ENCODE measurements around the gene DMPK.
A peak's percentile ranks its signal among the peaks of the same experiment; 100 is the strongest.

Gene DMPK

DNA sequence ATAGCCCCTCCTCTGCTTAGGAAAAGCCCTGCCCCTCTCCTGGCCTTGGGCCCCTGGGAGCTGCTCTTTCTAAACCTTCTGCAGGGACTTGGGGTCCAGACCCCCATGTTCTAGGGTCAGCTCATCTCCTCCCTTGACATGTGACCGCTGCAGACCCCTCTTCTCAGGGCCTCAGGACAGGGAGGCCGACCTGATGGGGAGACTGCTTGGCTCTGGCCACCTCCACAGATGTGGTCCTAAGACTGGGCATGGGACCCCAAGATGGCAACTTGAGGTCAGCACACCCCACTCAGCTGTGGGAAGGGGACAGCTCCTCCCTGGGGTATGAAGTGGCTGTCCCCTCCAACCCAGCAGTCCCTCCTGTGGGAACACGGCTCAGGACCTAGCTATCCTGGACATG, 9.4 kb downstream of the DMPK start:
- no peak for DNase-seq
- intact Hi-C loops (cut with DNase I): no loop called here

GRCh38 chr19:45772130-45772840, 10.0 kb downstream of the DMPK start:
- intact Hi-C loops (cut with DNase I): no loop called here
- DNase-seq: no peak

- DNase-seq: no peak
- intact Hi-C loops (cut with DNase I): no loop called here
These were observed 10.9 kb downstream of the DMPK start for GRCh38 chr19:45771311-45771933.

DNA sequence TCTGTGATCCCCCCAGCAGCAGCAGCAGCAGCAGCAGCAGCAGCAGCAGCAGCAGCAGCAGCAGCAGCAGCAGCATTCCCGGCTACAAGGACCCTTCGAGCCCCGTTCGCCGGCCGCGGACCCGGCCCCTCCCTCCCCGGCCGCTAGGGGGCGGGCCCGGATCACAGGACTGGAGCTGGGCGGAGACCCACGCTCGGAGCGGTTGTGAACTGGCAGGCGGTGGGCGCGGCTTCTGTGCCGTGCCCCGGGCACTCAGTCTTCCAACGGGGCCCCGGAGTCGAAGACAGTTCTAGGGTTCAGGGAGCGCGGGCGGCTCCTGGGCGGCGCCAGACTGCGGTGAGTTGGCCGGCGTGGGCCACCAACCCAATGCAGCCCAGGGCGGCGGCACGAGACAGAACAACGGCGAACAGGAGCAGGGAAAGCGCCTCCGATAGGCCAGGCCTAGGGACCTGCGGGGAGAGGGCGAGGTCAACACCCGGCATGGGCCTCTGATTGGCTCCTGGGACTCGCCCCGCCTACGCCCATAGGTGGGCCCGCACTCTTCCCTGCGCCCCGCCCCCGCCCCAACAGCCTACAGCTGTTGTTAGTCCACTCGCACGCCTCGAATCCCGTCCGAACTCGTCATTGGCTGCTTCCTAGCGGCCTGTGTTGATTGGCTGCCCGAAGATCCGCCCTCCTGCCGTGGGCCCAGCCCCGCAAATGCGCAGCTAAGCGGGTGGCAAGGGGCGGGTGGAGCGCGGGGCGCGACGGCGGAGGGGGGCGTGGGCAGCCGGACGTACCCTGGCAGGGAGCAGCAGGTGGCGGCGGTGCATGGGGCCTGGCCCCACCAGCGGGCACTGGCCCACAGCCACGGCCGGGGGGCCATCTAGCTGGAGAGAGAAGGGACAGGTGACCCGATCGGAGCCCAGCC, 11.8 kb downstream of the DMPK start:
- intact Hi-C loops (cut with DNase I): no loop called here
- peak; percentile 83 to 96 (median 92) for DNase-seq

- intact Hi-C loops (cut with DNase I): loop anchor here (2.0 to 5.0 kb wide), 2 partner anchors 29 to 43 kb away; no protein-coding TSS in a partner anchor
- peak in 34 of 42 donors; percentile 30 to 77 (median 59) for DNase-seq
These were observed 12.5 kb downstream of the DMPK start for GRCh38 chr19:45769821-45770191.

DNA sequence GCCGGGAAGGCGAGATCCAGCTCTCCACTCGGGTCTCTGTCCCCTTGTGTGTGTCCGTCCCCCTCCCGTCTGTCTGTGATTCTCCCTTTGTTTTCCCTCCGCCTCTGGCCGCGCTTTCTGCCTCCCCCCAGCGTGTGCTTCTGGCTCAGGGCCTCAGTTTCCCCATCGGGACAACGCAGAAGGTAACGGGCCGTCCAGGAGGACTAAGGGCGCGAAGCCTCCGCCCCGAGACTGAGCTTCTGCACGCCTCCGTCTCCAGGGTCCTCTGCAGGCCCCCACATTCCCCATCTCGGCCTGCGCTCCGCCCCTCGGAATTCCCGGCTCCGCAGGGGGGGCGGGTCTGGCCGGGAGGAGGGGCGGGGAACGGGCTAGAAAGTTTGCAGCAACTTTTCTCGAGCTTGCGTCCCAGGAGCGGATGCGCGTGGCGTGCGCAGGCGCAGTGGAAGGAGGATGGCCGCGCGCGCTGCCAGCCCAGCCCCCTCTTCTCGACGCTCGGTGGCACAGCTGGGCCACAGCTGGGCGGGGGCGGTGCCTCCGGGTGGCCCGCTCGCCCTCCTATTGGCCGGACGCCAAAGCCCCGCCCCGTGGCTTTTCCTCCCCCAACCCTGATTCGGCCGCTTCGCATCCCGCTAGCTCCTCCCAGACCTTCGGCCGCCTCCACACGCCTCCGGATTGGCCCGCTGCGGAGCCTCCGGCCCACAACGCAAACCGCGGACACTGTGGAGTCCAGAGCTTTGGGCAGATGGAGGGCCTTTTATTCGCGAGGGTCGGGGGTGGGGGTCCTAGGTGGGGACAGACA, 13.1 kb downstream of the DMPK start, which contains the start of gene SIX5:
Gene SIX5 (minus strand): TSS at position 269 of the 799 bp plus-strand sequence. CDS start 408 bp downstream, outside the sequence.
- intact Hi-C loops (cut with DNase I): loop anchor here (2.0 to 5.0 kb wide), 2 partner anchors 30 to 42 kb away; no protein-coding TSS in a partner anchor
- peak; percentile 87 to 99 (median 98) for DNase-seq

DNA sequence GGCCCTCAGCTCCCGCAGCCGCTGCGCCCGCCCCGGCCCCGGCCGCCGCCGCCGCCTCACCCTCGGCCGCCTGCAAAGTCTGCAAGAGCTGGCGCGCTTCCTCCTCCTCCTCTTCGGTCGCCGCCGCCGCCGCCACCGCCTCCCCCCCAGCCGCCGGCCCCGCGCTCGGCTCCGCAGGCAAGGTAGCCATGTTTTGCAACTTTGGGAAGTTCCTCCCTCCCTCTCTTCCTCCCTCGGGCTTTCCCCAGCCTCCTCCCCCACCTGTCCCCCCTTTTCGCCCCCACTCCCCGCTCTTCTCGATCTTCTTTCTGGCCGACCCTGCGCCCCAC, 13.7 kb downstream of the DMPK start:
- intact Hi-C loops (cut with DNase I): loop anchor here (2.0 to 5.0 kb wide), 2 partner anchors 30 to 41 kb away; no protein-coding TSS in a partner anchor
- peak in 9 of 42 donors; percentile 16 to 52 (median 32) for DNase-seq

GRCh38 chr19:45767881-45768654, 14.2 kb downstream of the DMPK start:
- intact Hi-C loops (cut with DNase I): loop anchor here (2.0 to 5.0 kb wide), 2 partner anchors 31 to 41 kb away; no protein-coding TSS in a partner anchor
- peak in 15 of 42 donors; percentile 23 to 58 (median 31) for DNase-seq

DNA sequence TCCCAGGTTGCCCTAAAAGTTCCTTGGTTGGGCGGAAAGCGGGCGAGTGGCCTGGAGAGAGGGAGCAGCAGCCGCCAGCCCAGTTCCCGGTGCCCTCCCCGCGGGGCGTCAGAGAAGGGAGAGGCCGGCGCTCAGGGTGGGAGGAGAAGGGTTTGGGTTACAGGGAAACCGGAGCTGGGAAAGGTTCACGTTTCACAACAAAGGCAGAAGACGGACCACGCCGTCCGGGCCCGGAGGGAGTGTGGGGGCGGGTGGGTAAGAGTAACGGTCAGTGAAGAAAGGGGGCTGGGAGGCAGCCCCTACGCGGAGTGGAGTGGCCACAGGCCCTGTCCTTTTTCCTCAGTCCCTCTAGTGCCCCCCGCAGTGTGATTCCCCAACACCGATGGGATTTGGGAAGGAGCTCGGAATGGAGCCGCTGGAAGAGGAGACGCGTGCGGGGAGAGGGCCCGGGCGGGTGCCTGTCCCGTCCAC, 14.8 kb downstream of the DMPK start:
- intact Hi-C loops (cut with DNase I): loop anchor here (5.0 kb wide), 1 partner anchor 40 kb away; no protein-coding TSS in a partner anchor
- peak in 1 of 42 donors; percentile 18 for DNase-seq

DNA sequence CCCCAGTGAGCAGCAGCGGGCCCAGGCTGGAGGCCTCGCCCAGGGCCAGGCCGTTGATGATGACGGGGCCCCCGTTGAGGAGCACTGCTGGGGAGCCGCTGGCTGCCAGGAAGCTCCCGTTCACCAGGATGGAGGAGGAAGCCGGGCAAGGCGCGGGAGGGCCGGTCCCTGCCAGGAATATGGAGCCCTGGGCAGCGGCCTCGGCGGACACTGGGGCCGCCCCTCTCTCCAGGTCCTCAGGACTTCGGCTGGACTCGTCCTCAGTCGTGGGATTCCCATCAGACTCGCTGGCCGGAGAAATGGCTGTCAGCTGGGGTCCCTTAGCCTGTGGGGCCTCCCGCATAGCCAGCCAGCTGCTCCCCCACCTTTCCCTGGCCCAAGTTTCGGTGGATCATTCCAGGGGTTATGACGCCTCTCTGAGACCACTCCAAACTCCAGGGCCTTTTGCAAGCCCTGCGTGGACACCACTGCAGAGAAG, 15.4 kb downstream of the DMPK start:
- no peak for DNase-seq
- intact Hi-C loops (cut with DNase I): loop anchor here (5.0 kb wide), 1 partner anchor 40 kb away; no protein-coding TSS in a partner anchor

- intact Hi-C loops (cut with DNase I): loop anchor here (5.0 kb wide), 1 partner anchor 39 kb away; no protein-coding TSS in a partner anchor
- DNase-seq: no peak
These were observed 15.9 kb downstream of the DMPK start for GRCh38 chr19:45766296-45766868.

GRCh38 chr19:45765702-45766295, 16.5 kb downstream of the DMPK start:
- intact Hi-C loops (cut with DNase I): loop anchor here (5.0 kb wide), 1 partner anchor 38 kb away; no protein-coding TSS in a partner anchor
- DNase-seq: no peak

GRCh38 chr19:45764945-45765701, 17.2 kb downstream of the DMPK start:
- no peak for DNase-seq
- intact Hi-C loops (cut with DNase I): loop anchor here (5.0 kb wide), 1 partner anchor 38 kb away; no protein-coding TSS in a partner anchor

DNA sequence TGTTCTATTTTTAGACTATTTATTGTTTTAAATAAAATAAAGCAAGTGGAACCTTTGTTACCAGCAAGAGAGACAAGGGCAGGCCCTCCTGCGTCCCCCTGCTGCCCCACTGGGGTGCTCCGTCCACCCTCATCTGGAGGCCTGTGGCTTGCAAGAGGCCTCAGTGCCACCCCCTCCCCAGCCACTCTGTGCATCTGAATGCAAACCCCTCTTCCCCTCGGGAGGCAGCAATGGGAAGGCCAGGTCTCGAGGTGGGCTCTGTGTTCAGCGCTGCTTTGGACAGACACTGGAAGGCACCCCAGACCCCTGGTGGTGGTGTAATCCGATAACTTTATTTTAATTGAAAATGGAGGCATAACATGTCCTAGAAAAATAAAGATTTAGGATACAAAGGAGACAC, 17.8 kb downstream of the DMPK start:
- no peak for DNase-seq
- intact Hi-C loops (cut with DNase I): no loop called here

DNA sequence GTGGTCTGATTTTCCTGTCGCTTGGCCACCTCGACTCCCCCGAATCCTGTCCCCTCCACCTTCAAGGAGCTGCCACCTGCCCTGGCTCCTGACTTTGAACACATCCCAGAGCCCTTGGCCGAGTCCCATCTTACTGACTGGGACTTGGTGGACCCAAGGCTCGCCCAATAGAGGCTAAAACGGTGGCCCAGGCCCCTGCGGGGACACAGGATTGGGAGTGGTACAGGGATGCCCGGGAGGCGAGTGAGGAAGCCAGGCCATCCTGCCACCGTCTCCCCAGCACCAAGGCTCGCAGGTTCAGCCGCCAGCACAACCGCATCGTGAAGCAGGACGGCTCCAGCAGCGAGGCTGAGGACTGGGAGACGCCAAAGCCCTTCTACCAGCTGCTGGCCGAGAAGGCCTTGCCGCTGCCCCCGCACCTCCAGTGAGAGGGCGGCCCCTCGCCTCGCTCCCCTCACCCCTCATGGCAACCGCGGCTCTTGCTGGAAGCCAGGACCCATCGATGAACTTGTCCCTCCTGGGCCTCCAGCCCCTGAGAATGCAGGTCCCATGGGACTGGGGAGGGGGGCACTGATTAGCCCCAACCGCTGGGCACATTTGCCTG, 18.5 kb downstream of the DMPK start:
- no peak for DNase-seq
- intact Hi-C loops (cut with DNase I): no loop called here

Data from head of caudate nucleus (tissue), 42 donors.